Fibroblast of mammary gland (primary cell): ENCODE measurements around the gene AKAP10.
A peak's percentile ranks its signal among the peaks of the same experiment; 100 is the strongest.
"Not testable (repeated sequence)": the region's sequence is repeated elsewhere in the genome, so short reads cannot be mapped to it uniquely, and the experiment has no call there.

Experiments used
- DNase-seq: peaks from one replicate; pipeline ENCODE4 v3.0.0-alpha.2; 2010; ENCODE audit warnings: low read depth
- H3K4me3 ChIP-seq: 2 replicates; pipeline ENCODE4 v1.5.1; 2011; ENCODE audit warnings: low read depth, mild to moderate bottlenecking, low read length, moderate library complexity; ENCODE audit not compliant: control insufficient read depth
- CTCF ChIP-seq: conservative IDR thresholded peaks from 2 replicates; pipeline ENCODE4 v1.5.1; 2011; ENCODE audit warnings: low read depth, low read length, inconsistent platforms; ENCODE audit not compliant: control insufficient read depth, insufficient read depth

The AKAP10 gene

GRCh38 chr17:19867329-19868078 lies 110.1 kb downstream of the AKAP10 start, which contains the start of gene ULK2:
TSS of gene ULK2 (minus strand) at chr17:19867936. CDS start at chr17:19867417, 519 bp downstream.
- TF ChIP-seq CTCF, result no peak
- H3K4me3 ChIP-seq, result peak within 1 kb of the TSS; percentile 79
- peak; percentile 69 for DNase-seq

DNA sequence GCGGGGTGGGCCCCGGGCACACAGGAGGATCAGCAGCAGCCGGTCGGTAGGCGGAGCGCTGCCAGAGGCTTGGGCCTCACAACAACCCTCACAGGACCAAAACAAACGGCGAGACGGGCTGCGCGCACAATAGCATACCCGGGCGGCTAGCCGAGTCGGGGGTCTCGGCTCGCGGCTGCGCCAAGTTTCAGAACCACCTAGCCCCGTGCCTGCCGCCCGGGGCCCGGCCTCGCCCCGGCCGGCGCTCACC lies 110.6 kb downstream of the AKAP10 start:
- TF ChIP-seq CTCF, result peak; percentile 35
- peak; percentile 57 for DNase-seq
- H3K4me3 ChIP-seq, result peak overlapping the region; percentile 79

DNA sequence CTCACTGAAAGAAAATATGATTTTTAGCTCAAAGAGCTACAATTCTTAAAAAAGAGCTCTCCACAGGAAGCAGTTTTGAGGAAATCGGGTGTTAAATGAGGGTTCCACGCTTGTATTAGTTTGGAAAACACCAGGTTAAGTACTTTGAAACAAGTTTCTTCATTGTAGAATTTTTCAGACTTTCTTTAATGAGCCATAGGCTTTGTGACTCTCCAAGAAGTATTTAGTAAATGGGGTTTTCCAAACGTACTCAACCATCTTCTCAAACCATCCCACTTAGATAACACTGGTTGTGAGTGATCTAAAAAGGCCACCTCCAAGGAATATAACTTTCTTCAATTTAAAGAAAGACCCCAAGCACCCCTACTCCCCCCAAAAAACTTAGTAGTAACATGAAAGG lies 112.6 kb downstream of the AKAP10 start:
- DNase-seq, result no peak
- no peak overlapping the region for H3K4me3 ChIP-seq
- TF ChIP-seq CTCF, result no peak

DNA sequence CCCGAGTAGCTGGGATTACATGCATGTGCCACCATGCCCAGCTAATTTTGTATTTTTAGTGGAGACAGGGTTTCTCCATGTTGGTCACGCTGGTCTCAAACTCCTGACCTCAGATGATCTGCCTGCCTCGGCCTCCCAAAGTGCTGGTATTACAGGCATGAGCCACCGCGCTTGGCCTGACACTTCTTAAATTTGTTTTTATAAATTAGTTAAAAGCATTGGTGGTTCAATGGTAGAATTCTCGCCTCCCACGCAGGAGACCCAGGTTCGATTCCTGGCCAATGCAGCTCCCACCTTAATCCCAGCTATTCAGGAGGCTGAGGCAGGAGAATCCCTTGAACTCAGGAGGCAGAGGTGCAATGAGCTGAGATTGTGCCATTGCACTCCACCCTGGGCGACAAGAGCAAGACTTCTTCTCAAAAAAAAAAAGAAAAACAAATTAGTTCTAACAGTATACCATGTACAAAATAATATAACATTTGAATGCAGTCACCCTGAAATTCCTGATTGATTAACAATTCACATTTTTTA lies 116.9 kb downstream of the AKAP10 start:
- not testable (repeated sequence) for H3K4me3 ChIP-seq, DNase-seq

DNA sequence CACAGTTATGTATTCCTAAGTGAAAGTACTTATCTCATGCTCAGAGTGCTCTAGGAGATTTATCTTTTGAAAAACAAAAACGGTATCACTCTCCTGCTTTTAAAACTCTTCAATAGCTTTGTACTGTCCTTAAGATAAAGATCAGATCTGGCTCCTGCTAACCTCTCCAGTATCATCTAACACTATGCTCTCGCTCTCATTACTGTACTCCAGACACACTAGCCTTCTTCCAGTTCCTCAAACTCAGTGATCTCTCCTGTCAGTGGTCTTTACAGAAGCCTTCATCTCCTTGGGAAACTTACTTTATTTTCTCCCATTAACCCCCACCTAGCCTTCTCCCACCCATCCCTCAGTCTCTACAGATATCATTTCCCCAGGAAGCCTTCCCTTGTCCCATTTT lies 120.0 kb downstream of the AKAP10 start:
- H3K4me3 ChIP-seq, result no peak overlapping the region
- no peak for DNase-seq
- TF ChIP-seq CTCF, result no peak
